BLaER1 treated with 17β-estradiol and CSF1 and Interleukin-3, amounts not matched to agents 10 nM and 100 nM (cell line): ENCODE data around the gene PLD1.

ENCODE experiments used
- H3K27ac ChIP-seq, 11 experiments: shearing (Covaris generic); formaldehyde crosslinking; 2 replicates each; pipeline ENCODE4 v1.8.1; 2022
- H3K27me3 ChIP-seq, 11 experiments: shearing (Covaris generic); formaldehyde crosslinking; 2 replicates each; pipeline ENCODE4 v1.8.1; 2022
- H3K36me3 ChIP-seq, 11 experiments: shearing (Covaris generic); formaldehyde crosslinking; 2 replicates each; pipeline ENCODE4 v1.8.1; 2022
- H3K4me1 ChIP-seq, 10 experiments: shearing (Covaris generic); formaldehyde crosslinking; 2 replicates each; pipeline ENCODE4 v1.8.1; 2022
- H3K4me2 ChIP-seq, 11 experiments: shearing (Covaris generic); formaldehyde crosslinking; 2 replicates each; pipeline ENCODE4 v1.8.1; 2022
- H3K4me3 ChIP-seq, 10 experiments: shearing (Covaris generic); formaldehyde crosslinking; 2 replicates each; pipeline ENCODE4 v1.8.1; 2022
- H3K9ac ChIP-seq, 11 experiments: shearing (Covaris generic); formaldehyde crosslinking; 2 replicates each; pipeline ENCODE4 v1.8.1; 2022
- H3K9me3 ChIP-seq, 11 experiments: shearing (Covaris generic); formaldehyde crosslinking; replicated peaks in 1 of 11; 2 replicates each; pipeline ENCODE4 v1.8.1; 2022
- H4K20me1 ChIP-seq, 11 experiments: shearing (Covaris generic); formaldehyde crosslinking; 2 replicates each; pipeline ENCODE4 v1.8.1; 2022
- Cebpa-rat ChIP-seq, 11 experiments: shearing (Covaris generic); IDR thresholded peaks; 2 replicates each; pipeline ENCODE4 v1.8.1; 2022

Gene PLD1

DNA sequence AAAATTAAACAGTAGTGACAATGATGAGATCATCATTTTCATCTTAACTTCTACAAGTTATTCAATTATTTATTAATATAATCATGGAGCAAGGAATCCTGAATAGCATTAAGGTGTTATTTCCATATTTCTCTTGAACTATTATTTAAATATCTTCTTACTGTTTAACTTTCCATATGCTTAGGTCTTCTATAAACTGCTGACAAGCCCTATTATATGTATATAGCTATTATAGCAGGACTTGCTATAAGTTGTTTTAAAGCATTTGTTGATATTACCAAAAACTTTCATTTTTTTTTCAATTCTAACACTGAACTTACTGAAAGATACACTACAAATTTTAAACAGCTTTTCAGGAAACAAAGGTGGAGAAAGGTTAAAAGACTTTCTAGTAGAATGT is 76.7 kb downstream of the PLD1 start:
- Histone ChIP-seq H3K36me3 (peaks cover 0 to 39% (median 0%) of the 10 kb centered on the region in 11 experiments; a peak in 4 of 22 replicates), H3K27ac (no peak overlapping the region), H4K20me1 (peaks cover 0 to 1% (median 0%) of the 10 kb centered on the region in 11 experiments; a peak in 1 of 22 replicates), H3K27me3 (no peaks in the 10 kb centered on the region), H3K9me3 (no peaks in the 10 kb centered on the region), H3K4me1 (no peaks in the 10 kb centered on the region), H3K9ac (no peak overlapping the region), H3K4me2 (no peak overlapping the region), H3K4me3 (no peak overlapping the region)
- TF ChIP-seq Cebpa-rat (IDR thresholded peaks at IDR 0.05) = no peak

DNA sequence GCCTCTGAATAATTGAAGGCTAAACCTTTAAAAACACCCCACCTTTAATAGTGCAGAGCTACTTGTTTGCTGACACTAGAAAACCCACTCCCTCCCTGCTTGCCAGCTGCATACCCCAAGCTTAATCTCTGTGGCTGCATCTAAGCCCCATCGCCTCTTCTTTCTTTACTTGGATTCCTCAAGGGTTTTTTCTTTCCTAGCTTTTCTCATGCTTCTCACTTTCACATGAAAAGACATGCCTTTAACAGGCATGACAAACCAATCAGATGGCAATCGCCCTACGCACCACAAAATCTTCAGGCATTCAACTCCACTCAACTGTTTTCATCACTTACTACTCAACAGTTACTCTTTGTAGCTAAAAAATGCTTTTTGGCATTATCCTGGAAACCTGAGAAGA is 77.5 kb downstream of the PLD1 start:
- Histone ChIP-seq H3K27me3 (no peaks in the 10 kb centered on the region), H3K4me3 (no peak overlapping the region), H3K9me3 (no peaks in the 10 kb centered on the region), H3K36me3 (peaks cover 0 to 38% (median 0%) of the 10 kb centered on the region in 11 experiments; a peak in 4 of 22 replicates), H3K9ac (no peak overlapping the region), H3K27ac (no peak overlapping the region), H4K20me1 (no peaks in the 10 kb centered on the region; a peak in 1 of 22 replicates), H3K4me1 (no peaks in the 10 kb centered on the region), H3K4me2 (no peak overlapping the region)
- no peak for TF ChIP-seq Cebpa-rat (IDR thresholded peaks at IDR 0.05)

DNA sequence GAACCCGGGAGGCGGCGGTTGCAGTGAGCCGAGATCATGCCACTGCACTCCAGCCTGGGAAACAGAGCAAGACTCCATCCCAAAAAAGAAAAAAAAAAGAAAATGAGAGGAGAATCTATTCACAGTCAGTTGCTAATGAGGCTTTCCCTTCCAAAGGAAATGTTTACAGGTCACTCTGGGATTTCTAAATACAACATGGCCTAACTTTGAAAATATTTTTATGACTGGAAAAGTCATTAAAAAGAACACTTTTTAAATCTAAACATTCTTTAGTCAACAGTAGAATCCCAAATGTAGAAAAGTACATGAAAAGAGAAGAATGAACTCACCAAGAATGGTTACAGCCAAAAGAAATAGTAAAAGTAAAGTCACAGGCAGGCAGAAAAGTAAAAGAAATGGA is 78.6 kb downstream of the PLD1 start:
- Histone ChIP-seq H3K9ac (no peak overlapping the region), H3K4me3 (no peak overlapping the region), H3K4me2 (no peak overlapping the region), H4K20me1 (no peaks in the 10 kb centered on the region), H3K9me3 (no peaks in the 10 kb centered on the region), H3K27ac (no peak overlapping the region), H3K27me3 (no peaks in the 10 kb centered on the region), H3K36me3 (peaks cover 0 to 37% (median 0%) of the 10 kb centered on the region in 11 experiments; a peak in 4 of 22 replicates), H3K4me1 (no peaks in the 10 kb centered on the region)
- TF ChIP-seq Cebpa-rat (IDR thresholded peaks at IDR 0.05) = no peak

DNA sequence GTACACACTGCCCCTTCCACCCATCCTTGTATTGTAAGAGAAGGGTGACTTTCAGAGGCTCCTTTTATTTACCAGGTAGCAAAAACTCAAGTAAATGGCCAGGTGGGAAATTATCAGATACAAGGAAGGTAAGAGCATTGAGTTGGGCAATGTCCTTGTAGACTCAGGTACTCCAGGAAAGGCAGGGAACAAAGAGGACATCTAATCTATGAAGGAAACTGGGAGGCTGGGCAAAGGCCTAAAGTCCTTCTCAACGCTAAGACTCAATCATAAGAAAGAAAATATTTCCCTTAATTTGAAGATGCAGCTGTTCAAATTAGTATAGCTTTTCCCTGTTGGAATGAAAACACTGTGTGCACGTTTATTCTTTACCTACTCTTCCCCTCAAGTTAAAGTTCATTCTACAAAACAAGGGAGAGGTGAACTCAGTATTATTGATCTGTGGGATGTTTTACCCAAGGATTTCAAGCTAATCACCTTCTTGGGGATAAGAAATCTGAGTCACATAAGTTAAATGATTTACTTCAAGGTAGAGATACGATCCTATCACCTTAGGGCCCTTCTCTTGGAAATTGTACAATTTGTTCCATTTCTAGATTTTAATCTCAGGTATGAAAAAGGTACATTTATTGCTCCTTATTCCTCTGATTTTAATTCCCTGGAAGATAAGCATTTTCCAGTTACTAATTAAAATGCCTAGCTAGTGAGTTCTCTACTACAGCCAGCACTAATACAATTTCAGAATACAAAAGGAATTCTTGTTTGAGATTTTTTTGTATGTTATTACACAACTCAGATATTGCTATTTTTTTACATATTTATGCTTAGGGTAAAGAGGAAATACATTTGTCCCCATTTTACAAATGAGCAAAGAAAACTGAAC is 80.6 kb downstream of the PLD1 start:
- H4K20me1 ChIP-seq = no peaks in the 10 kb centered on the region
- H3K4me3 ChIP-seq = no peak overlapping the region
- H3K9me3 ChIP-seq = no peaks in the 10 kb centered on the region
- H3K27me3 ChIP-seq = no peaks in the 10 kb centered on the region
- H3K4me2 ChIP-seq = no peak overlapping the region
- no peaks in the 10 kb centered on the region for H3K4me1 ChIP-seq
- H3K36me3 ChIP-seq = peaks cover 0 to 44% (median 0%) of the 10 kb centered on the region in 11 experiments; a peak in 5 of 22 replicates
- no peak overlapping the region for H3K27ac ChIP-seq
- H3K9ac ChIP-seq = no peak overlapping the region
- no peak for TF ChIP-seq Cebpa-rat (IDR thresholded peaks at IDR 0.05)

DNA sequence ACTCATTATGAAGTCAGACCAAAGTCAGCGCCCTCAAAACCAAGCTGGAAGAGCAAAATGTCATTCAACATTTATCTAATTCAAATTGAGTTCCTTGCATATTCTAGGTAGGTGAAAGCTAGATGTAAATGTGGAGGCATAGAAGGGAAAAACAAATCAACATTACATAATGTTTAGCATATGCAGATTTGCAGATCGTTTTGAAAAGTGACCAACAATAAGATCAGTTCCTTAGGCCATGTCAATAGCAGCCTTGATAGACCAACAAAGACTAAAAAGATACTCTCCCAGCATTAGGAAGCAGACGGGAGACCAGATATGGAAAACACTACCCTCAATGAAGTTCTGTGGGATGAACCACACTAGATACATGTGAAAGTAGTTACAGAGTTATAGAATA is 83.0 kb downstream of the PLD1 start:
- no peak overlapping the region for H3K27ac ChIP-seq
- no peaks in the 10 kb centered on the region for H4K20me1 ChIP-seq
- H3K4me3 ChIP-seq = no peak overlapping the region
- no peak overlapping the region for H3K4me2 ChIP-seq
- peaks cover 0 to 44% (median 0%) of the 10 kb centered on the region in 11 experiments; a peak in 5 of 22 replicates for H3K36me3 ChIP-seq
- no peaks in the 10 kb centered on the region for H3K9me3 ChIP-seq
- H3K27me3 ChIP-seq = no peaks in the 10 kb centered on the region
- H3K9ac ChIP-seq = no peak overlapping the region
- TF ChIP-seq Cebpa-rat (IDR thresholded peaks at IDR 0.05) = no peak
- no peaks in the 10 kb centered on the region for H3K4me1 ChIP-seq

DNA sequence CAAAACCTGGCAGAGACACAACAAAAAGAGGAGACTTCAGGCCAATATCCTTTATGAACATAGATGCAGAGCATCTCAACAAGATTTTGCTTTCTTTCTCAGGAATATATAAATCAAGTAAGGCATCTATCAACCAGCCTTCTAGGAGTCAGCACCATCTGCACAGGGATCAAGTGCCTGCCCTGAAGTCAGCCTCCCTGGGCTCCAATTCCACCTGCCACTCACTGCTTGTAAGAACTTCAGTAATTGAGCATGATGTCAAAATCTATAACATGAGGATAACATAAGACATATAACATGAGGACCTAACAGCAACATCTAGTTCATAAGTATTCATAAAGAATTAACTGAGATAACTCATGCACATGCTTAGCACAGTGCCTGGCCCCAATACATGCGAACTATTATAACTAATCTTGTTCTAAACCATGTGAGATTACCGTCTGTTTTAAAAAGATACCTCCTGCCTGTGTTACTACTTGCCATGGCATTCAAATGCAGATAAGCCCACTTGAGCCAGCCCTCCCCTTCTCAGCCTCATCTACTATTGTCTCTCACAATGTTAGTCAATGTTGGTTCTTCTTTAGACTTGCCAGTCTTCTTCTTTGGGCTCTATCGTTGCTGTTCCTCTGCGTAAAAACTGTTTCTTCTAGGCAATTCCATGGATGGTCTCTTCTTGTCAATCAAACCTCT is 91.6 kb downstream of the PLD1 start:
- no peak overlapping the region for H3K4me2 ChIP-seq
- no peak overlapping the region for H3K27ac ChIP-seq
- no peaks in the 10 kb centered on the region for H3K4me1 ChIP-seq
- peaks cover 0 to 24% (median 0%) of the 10 kb centered on the region in 11 experiments; a peak in 4 of 22 replicates for H3K36me3 ChIP-seq
- no peaks in the 10 kb centered on the region for H3K27me3 ChIP-seq
- H3K9ac ChIP-seq = no peak overlapping the region
- no peak overlapping the region for H3K4me3 ChIP-seq
- H4K20me1 ChIP-seq = no peaks in the 10 kb centered on the region
- no peak for TF ChIP-seq Cebpa-rat (IDR thresholded peaks at IDR 0.05)
- H3K9me3 ChIP-seq = peaks cover 23 to 29% (median 25%) of the 10 kb centered on the region in 11 experiments

DNA sequence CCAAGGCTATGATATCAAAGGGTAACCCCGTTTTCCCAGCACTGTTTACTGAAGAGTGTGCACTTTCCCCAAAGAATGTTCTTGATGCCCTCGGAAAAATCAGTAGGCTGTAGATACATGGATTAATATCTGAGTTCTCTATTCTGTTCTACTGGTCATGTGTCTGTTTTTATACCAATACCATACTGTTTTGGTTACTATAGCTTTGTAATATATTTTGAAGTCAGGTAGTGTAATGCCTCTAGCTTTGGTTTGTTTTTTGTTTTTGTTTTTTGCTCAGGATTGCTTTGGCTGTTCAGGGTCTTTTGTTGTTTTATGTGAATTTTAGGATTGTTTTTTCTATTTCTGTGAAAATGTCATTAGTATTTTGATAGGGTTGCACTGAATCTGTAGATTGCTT is 95.1 kb downstream of the PLD1 start:
- Histone ChIP-seq H3K9ac (no peak overlapping the region), H3K4me1 (no peaks in the 10 kb centered on the region), H3K9me3 (peaks cover 23 to 37% (median 26%) of the 10 kb centered on the region in 11 experiments), H3K27me3 (no peaks in the 10 kb centered on the region), H3K36me3 (peaks cover 0 to 41% (median 0%) of the 10 kb centered on the region in 11 experiments; a peak in 6 of 22 replicates), H3K27ac (no peak overlapping the region), H3K4me2 (no peak overlapping the region), H4K20me1 (no peaks in the 10 kb centered on the region), H3K4me3 (no peak overlapping the region)
- no peak for TF ChIP-seq Cebpa-rat (IDR thresholded peaks at IDR 0.05)

DNA sequence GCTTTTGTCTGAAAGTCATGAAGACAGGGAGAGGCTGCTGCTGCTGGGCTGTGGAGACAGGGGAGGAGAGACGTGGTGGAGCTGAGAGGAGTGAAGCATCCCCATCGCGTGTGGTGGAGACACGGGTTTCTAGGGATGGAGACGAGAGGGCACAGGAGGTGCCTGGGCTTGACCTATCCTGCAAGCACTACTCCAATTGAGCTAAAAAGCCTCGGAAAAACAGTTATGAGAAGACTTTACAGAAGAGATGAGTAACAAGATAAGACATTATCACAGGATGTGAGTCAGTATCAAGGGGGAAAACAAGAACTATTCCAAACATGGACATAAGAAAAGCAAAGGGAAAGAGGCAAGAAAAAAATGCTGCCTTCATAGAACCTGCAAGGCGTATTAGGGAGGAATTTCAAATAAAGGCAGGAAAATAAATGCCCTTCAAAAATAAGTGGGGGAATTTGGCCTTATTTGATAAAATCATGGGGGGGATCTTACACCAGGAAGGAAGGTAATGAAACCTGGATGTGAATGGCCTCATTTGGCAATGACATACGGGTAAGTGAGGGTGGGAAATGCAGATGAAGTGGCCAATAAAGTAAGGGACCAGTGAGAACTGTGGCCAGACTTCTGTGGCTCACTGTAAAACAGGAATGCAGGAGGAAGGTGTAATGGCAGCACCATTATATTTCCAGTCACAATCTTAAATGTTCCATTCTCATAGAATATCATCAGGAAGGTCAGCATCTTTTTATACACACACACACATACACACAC is 97.9 kb downstream of the PLD1 start:
- Histone ChIP-seq H3K4me1 (no peaks in the 10 kb centered on the region), H3K27me3 (no peaks in the 10 kb centered on the region), H3K4me3 (no peak overlapping the region), H3K9me3 (peaks cover 23 to 33% (median 28%) of the 10 kb centered on the region in 11 experiments), H3K4me2 (no peak overlapping the region), H3K27ac (no peak overlapping the region), H3K36me3 (peaks cover 0 to 55% (median 0%) of the 10 kb centered on the region in 11 experiments; a peak in 6 of 22 replicates), H3K9ac (no peak overlapping the region), H4K20me1 (no peaks in the 10 kb centered on the region)
- no peak for TF ChIP-seq Cebpa-rat (IDR thresholded peaks at IDR 0.05)
